Measurements from ENCODE around the gene ZNF565.

- TF ChIP-seq CTCF (IDR thresholded peaks at IDR 0.05) (no peak), POLR2A (IDR thresholded peaks at IDR 0.05) (no peak)
These were observed 64.6 kb downstream of the ZNF565 start for GRCh38 chr19:36149673-36150406.
